ENCODE data around the gene PTF1A.

The PTF1A gene

DNA sequence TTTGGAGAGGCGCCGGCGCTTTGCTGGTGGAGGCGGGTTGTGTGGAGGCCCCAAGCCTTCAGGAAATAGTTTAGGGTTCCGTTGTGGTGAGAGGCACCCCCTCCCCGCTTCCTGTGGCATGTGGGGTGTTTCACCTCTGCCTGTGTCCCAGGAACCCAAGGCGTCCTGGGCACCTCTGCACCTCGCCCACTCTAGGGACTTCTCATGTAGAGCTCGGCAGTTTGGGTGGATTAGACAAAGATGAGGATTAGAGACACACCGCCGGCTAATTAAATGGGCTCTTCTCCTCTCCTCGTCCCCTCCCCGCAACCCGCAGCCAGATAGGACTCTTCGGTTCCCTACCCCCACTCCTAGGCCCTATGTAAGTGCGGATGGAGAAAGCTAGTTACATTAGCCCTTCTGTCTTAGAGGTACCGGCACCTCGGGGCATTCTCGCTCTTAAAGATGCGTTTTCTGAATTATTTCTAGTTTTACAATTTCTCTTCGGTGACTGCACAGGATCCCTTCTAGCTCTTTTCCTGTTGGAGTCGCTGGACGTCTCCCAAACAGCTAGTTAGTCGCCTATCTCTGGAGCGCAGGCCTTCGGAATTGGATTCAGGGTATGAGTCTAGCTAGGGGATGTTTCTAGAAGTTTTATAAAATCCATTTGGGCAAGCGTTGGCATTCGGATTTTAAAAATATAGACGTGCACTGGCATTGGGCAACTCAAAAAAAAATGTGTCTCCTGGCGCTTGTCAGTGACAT, 7.8 kb downstream of the PTF1A start:
- no peak overlapping the region for H3K4me3 ChIP-seq (ENCODE audit: low read depth, low read length)
- TF ChIP-seq, protein P1, sequence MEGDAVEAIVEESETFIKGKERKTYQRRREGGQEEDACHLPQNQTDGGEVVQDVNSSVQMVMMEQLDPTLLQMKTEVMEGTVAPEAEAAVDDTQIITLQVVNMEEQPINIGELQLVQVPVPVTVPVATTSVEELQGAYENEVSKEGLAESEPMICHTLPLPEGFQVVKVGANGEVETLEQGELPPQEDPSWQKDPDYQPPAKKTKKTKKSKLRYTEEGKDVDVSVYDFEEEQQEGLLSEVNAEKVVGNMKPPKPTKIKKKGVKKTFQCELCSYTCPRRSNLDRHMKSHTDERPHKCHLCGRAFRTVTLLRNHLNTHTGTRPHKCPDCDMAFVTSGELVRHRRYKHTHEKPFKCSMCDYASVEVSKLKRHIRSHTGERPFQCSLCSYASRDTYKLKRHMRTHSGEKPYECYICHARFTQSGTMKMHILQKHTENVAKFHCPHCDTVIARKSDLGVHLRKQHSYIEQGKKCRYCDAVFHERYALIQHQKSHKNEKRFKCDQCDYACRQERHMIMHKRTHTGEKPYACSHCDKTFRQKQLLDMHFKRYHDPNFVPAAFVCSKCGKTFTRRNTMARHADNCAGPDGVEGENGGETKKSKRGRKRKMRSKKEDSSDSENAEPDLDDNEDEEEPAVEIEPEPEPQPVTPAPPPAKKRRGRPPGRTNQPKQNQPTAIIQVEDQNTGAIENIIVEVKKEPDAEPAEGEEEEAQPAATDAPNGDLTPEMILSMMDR (IDR thresholded peaks at IDR 0.05; ENCODE audit: low read depth, low read length, missing control alignments), result no peak
- DNase-seq (ENCODE audit: low read depth), result no peak

DNA sequence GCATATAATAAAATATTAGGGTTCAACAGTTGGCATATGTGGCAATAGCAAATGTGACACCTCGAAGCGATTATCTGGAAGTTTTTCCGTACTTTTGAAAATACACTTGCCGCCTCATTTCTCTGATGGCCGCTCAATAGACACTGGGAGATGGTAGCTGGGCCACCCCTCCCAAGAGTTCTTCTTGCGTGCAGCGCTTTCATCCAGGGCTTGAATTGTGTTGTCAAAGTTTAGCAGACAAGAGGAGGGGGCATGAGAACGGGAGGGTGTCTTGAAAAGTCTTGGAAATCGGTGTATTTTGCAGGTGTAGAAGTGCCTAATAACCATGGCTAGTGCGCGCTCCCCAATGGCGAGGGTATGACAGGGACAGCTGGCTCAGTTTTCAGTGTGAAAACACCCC, 8.5 kb downstream of the PTF1A start:
- TF ChIP-seq, protein P1 (IDR thresholded peaks at IDR 0.05; ENCODE audit: low read depth, low read length, missing control alignments), result no peak
- H3K4me3 ChIP-seq (ENCODE audit: low read depth, low read length), result no peak overlapping the region
- DNase-seq (ENCODE audit: low read depth), result no peak

DNA sequence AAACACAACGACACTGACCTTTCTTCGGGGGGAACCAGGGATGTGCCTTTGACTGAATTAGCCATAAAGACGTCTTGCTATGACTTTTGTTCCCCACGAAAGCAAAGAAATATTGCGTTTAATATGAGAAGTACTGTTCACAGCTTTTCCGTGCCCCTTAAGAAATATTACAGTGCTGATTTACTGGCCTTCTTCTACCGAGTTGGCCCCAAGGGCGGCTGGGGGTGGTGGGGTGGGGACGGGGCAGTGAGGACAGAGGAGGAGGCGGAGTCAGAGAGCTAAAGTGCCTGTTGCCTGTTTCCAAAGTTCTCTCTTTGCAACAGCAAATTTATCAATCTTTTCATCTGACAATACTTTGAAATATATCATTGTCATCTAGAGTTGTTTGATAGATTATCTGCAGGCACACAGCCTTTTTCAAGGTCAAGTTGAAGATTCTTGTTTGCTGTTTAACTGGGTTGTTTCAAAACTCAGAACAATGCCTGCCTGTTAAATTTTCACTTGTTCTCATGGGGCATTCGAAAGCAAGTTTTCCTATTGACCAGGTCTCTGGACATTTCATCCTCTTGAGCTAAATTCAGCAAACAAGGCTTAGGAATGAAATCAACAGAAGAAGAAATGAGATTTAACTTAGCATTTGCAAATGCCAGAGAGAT, 9.0 kb downstream of the PTF1A start:
- TF ChIP-seq, protein P1 (IDR thresholded peaks at IDR 0.05; ENCODE audit: low read depth, low read length, missing control alignments), result no peak
- no peak for DNase-seq (ENCODE audit: low read depth)
- H3K4me3 ChIP-seq (ENCODE audit: low read depth, low read length), result no peak overlapping the region

DNA sequence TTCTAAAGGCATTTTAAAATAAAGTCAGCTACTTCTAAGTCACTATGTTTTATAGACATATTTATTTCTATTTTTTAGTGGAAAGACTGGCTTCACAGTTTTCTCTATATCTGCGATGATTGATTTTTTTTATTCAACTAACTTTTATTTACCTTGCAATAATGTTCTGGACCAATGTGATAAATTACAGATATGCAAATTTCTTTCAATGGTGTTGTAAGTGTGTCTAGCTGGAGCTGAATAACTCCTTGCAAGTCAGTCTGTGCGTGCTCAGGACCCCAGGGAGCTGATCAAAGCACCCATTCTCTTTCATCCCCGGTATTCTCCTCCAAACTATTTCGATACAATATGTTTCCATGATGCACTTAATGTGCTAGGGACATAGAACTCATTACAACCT, 9.7 kb downstream of the PTF1A start:
- H3K4me3 ChIP-seq (ENCODE audit: low read depth, low read length), result no peak overlapping the region
- DNase-seq (ENCODE audit: low read depth), result no peak
- TF ChIP-seq, protein P1 (IDR thresholded peaks at IDR 0.05; ENCODE audit: low read depth, low read length, missing control alignments), result no peak

DNA sequence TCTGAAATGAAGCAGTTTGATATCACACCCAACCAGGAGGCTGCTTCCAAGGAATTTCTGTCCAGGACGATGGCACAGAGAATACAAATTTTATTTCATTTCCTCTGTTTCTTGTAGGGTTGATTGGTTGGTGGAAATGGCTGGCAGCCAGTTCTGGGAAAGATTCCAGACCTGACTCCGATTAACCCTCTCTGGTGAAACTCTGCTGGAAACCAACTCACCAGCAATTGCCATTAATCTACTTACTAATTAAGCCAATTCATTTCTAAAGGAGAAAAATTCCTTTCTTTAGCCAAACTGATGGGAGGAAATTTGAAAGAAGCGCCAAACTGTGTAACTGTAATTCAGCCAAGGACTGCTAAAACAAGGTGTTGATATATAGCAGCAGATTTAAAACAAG, 10.7 kb downstream of the PTF1A start:
- no peak for DNase-seq (ENCODE audit: low read depth)
- H3K4me3 ChIP-seq (ENCODE audit: low read depth, low read length), result no peak overlapping the region
- TF ChIP-seq, protein P1 (IDR thresholded peaks at IDR 0.05; ENCODE audit: low read depth, low read length, missing control alignments), result no peak

DNA sequence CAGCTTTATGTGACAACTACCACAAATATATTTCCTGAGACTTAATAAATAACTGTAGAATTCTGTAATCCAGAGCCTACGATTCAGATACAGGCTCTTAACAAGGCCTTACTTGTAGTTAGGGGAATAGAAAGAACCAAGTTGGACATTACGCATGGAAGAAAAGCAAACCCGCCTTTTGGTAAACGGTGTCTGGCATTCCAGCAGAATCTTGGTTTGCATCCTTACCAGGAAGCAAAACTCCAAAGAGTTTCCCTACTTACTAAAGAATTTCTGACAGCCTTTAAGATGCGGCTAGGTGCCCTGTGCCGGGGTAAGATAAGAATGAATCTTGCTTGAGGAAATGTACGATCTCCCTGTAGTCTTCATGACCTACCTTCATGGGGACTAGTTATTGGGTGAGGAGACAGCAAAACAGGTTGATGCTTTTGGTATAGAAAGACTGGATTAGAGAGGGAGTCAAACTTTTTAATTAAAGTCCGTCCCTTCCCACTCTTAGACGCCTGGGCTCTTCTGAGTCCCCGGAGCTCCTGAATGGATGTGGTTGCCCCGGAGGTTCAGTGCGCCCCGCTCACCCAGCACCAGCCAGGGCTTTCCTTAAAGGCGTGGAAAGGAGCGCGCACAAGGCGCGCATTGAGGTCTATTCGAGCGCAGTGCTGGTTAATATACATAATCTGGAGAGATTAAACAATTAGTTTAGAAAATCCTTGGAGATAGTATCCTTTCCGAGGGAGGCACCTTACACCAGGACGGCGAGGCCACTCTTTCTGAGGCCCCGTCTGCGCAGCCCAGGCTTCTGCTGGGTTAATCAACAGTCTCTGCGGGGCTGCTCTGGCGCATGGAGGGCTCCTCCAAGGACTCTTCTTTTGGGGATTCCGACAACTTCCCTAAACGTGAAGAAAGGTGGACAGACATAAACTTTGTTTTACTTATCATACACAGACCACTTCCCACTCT, 11.5 kb downstream of the PTF1A start:
- no peak for DNase-seq (ENCODE audit: low read depth)
- H3K4me3 ChIP-seq (ENCODE audit: low read depth, low read length), result no peak overlapping the region
- TF ChIP-seq, protein P1 (IDR thresholded peaks at IDR 0.05; ENCODE audit: low read depth, low read length, missing control alignments), result no peak
